ELF-1 (cell line): ENCODE results near the gene CYS1.

Experiments
- DNase-seq: peaks from one replicate; pipeline ENCODE4 v3.0.0-alpha.2; 2016; ENCODE audit warnings: low read depth, low spot score

Gene CYS1

GRCh38 chr2:10048501-10049171, 31.6 kb downstream of the CYS1 start:
- no peak for DNase-seq

- DNase-seq = no peak
Measured at GRCh38 chr2:10047616-10048500, 32.4 kb downstream of the CYS1 start.

GRCh38 chr2:10046931-10047330, 33.3 kb downstream of the CYS1 start:
- no peak for DNase-seq

GRCh38 chr2:10045561-10046355, 34.5 kb downstream of the CYS1 start:
- DNase-seq = no peak

GRCh38 chr2:10043906-10044601, 36.2 kb downstream of the CYS1 start:
- peak; percentile 94 for DNase-seq

- peak; percentile 95 for DNase-seq
Measured at GRCh38 chr2:10043256-10043905, 36.8 kb downstream of the CYS1 start, which contains the start of gene KLF11. Gene KLF11 (plus strand): TSS chr2:10043550. CDS start chr2:10043717, 167 bp downstream.

- peak; percentile 89 for DNase-seq
Measured at GRCh38 chr2:10042301-10043161, 37.7 kb downstream of the CYS1 start.

- no peak for DNase-seq
Measured at GRCh38 chr2:10041711-10042110, 38.5 kb downstream of the CYS1 start.

- peak; percentile 41 for DNase-seq
Measured at GRCh38 chr2:10039658-10040410, 40.4 kb downstream of the CYS1 start.

GRCh38 chr2:10038716-10039115, 41.5 kb downstream of the CYS1 start:
- DNase-seq = no peak

GRCh38 chr2:10038123-10038522, 42.1 kb downstream of the CYS1 start:
- no peak for DNase-seq

- no peak for DNase-seq
Measured at GRCh38 chr2:10036095-10036884, 43.9 kb downstream of the CYS1 start.

- DNase-seq = no peak
Measured at GRCh38 chr2:10035633-10036032, 44.6 kb downstream of the CYS1 start.

- no peak for DNase-seq
Measured at GRCh38 chr2:10035053-10035422, 45.2 kb downstream of the CYS1 start.

- DNase-seq = no peak
Measured at GRCh38 chr2:10034333-10035052, 45.7 kb downstream of the CYS1 start.

GRCh38 chr2:10033251-10034006, 46.8 kb downstream of the CYS1 start:
- no peak for DNase-seq

GRCh38 chr2:10032746-10033105, 47.5 kb downstream of the CYS1 start:
- no peak for DNase-seq
